NCI-H82 treated with DMSO at 0.1 percent for 48 hours (cell line): ENCODE results near the gene FAM117B.
"Not testable (repeated sequence)": the region's sequence is repeated elsewhere in the genome, so short reads cannot be mapped to it uniquely, and the experiment has no call there.

Experiments used
- DNase-seq: peaks from one replicate; lab custom pipeline; 2025; ENCODE audit not compliant: unreplicated experiment; lab: John Stamatoyannopoulos, UW

FAM117B gene

DNA sequence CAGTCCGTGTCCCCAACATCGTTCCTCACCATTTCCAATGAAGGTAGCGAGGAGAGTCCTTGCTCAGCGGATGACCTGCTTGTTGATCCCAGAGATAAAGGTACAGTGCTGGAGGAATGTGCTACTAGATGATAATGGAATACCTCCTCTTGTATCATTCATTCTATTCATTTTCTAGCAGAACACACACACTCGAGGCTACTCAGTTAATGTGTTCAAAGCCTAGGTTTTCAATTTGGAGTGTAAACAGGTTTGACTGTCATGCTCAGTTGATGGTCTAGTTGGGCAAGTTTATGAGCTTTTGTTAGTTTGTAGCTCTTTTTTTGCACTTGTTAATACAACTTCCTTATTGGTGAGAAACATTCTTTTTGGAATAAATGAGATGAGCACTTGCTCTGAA lies 122.6 kb downstream of the FAM117B start:
- no peak for DNase-seq

DNA sequence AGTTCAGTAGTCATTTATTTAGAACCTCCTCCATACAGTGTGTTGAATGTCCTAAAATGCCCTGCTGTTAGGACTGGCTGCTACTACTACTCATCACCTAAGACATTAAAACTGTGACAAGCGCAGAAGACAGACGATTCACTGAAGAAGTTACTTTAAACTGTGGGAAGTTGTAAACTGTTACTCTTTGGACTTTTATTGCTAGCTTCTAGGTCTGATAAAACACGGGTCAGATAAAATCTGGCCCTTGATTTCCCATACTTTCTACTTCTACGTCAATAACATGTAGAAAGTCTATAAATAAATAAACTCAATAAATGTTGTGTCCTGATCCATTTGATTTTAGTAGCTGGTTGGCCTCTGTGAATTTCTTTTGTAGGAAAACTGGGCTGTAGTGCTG lies 123.4 kb downstream of the FAM117B start:
- DNase-seq: no peak

DNA sequence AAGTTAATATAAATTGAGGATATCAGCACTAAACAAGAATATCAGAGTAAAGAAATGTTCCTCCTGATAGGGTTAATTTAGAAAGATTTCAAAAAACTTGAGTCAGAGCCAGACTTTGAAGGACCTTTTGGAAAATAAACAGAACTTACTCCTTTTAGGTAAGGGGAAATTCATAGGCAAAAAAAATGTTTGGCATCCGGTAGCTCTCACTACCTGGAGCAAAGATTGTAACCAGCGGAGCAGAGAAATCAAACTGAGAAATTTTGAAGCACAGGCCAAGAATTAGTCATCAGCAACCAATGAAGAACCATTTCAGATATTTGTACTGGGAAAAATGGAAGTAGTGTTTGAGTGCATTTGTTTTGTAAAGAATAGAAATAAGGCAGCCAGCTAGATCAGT lies 123.8 kb downstream of the FAM117B start:
- DNase-seq: no peak

DNA sequence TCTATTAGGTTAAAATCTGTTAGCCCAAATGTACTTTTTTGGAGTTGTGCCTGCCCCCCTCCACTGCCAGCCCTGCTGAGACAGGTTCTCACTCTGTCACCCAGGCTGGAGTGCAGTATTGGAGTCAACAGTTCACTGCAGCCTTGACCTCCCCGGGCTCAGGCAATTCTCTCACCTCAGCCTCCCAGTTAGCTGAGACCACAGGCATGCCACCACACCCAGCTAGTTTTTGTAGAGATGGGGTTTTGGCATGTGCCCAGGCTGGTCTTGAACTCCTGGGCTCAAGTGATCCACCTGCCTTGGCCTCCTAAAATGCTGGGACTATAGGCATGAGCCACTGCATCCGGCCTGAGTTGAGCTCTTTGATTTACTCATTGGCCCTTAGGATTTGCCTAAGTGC lies 126.1 kb downstream of the FAM117B start:
- DNase-seq: no peak

GRCh38 chr2:202762556-202762955 lies 127.8 kb downstream of the FAM117B start:
- DNase-seq: no peak

DNA sequence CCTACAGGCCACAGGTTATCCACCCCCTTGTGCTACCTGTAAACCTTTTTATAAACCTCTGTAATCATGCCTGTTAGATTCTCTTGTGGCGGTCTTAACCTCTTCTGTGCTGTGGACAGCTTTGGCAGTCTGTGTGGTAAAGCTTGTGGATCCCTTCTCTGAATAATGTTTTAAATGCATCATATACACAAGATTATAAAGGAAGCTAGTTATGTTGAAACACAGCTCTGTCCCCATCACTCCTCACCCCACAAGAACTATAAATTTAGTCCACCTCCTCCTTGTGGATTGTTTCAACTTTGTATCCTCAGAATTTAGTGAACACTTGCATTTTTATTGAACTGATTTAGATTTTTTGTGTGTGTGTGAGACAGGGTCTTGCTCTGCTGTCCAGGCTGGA lies 129.1 kb downstream of the FAM117B start:
- no peak for DNase-seq

DNA sequence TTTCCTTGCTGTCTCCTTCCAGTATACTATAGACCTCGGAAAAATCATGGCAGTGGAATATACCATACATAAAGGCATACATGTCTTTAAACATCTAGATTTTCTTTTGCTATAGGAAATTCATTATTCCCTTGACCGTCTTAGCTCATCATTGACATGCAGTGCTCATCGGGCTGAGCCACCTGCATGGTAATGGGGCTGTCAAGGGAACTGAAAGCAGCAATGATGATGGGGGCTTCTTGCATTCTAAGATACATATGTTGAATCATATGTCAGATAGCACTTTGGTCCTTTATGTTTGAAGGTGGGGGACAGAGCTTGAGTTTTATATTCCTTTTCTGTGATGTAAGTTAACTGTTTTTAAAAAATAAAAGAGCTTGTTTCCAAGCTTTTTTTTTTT lies 130.2 kb downstream of the FAM117B start:
- no peak for DNase-seq

DNA sequence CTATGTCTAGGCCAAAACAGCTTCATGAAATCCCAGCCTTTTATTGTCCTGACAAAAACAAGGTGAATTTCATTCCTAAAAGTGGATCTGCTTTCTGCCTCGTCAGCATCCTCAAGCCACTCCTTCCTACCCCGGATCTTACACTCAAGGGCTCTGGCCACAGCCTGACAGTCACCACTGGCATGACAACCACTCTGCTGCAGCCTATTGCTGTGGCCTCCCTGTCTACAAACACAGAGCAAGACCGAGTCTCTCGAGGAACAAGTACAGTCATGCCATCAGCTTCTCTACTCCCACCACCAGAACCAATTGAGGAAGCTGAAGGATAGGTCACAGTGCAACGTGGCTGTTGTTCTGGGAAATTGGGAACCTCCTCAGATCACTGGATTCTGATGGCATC lies 130.7 kb downstream of the FAM117B start:
- DNase-seq: no peak

- DNase-seq: no peak
These were observed 133.5 kb downstream of the FAM117B start for GRCh38 chr2:202768273-202768672.

DNA sequence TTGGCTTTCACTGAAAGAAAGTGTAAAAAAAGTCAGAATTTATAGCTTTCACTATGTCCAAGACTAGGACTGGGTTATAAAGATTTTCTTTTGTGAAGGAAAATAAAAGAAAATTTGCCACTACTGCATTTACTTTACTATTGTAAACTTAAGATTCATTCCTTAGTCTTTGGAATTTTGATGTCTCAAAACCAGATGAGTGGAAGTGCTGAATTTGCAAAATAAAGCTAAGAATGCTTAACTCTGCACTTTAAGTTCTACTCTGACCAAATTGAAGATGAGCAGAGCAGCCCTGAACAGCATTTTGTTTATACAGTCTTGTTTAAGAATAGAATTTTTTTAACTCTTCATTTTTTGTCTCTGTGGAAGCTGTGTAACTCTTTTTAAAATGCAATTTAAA lies 134.4 kb downstream of the FAM117B start:
- no peak for DNase-seq

- DNase-seq: no peak
These were observed 136.6 kb downstream of the FAM117B start for GRCh38 chr2:202771336-202771735.

GRCh38 chr2:202771741-202772460 lies 137.1 kb downstream of the FAM117B start:
- no peak for DNase-seq

GRCh38 chr2:202773301-202773973 lies 138.7 kb downstream of the FAM117B start:
- no peak for DNase-seq

DNA sequence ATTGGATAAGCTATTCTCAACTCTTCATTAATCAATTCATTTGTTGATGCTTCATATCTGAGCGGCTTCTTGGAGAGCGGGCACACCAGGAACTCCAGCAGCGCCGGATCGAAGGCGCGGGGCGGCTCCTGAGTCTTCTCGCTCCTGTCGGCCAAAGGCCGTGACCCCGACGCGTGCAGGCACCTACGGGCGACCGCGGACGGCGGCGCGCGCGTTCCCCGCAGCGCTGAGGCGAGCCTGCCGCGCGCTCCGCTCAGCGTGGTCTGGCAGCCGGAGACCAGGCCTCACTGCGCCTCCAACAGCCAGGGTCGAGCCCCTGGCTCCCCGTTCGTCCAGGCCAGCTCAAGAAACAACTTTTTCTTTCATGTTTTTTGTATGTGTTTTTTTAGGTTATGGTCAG lies 139.3 kb downstream of the FAM117B start:
- no peak for DNase-seq

GRCh38 chr2:202778217-202778616 lies 143.4 kb downstream of the FAM117B start:
- no peak for DNase-seq

DNA sequence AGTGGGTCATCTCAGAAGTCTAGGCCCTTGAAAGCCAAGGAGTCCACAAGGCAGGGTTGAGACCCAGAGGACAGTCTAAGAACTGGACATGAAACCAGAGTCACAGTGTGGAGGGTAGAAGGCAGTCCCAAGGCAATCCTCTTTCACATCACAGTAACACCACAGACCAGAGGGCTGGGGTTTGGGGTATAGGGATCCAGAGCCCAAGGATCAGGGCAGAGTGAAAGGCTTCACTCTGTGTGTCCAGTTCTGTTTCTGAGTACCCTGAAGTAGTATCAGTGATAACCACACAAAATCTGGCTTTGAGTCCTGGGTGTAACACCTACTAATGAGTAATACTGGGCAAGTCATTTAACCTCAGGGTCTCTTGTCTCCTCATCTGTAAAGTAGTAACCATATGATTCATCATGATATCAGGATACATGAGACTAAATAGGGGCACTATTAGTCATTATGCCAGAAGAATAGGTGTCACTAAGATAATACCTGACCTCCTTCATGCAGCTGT lies 145.8 kb downstream of the FAM117B start:
- no peak for DNase-seq

- DNase-seq: no peak
These were observed 148.3 kb downstream of the FAM117B start for GRCh38 chr2:202782940-202783558.

- DNase-seq: no peak
These were observed 152.1 kb downstream of the FAM117B start for GRCh38 chr2:202786842-202787241.

DNA sequence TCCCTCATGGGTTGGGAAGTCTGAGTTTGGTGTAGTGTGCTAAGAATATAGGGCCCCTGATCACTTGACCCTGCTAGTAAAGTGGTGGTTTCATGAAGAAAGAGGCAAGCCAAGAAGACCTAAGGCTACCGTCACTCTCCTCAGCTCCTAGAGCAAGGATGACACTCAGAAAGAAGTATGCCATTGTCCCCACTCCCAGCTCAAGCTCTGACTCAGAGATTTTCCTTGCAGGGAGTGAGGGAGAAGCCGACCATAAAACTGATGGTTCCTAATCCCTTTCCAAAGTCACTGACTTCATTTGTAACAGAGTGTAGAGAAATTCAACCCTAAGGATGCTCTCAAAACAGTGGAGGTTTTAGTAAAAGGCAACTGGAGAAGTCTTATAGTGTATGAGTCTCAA lies 155.9 kb downstream of the FAM117B start:
- DNase-seq: no peak

DNA sequence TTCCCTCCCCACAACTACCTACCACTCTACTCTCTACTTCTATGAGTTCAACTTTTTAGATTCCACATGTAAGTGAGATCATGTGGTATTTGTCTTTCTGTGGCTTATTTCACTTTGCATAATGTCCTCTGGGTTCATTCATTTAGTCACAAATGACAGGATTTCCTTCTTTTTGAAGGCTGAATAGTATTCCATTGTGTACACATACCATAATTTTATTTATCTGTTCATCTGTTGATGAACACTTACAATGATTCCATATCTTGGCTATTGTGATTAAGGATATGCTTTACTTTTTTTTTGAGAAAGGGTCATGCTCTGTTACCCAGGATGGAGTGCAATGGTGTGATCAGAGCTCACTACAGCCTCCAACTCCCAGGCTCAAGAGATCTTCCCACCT lies 163.2 kb downstream of the FAM117B start:
- no peak for DNase-seq

DNA sequence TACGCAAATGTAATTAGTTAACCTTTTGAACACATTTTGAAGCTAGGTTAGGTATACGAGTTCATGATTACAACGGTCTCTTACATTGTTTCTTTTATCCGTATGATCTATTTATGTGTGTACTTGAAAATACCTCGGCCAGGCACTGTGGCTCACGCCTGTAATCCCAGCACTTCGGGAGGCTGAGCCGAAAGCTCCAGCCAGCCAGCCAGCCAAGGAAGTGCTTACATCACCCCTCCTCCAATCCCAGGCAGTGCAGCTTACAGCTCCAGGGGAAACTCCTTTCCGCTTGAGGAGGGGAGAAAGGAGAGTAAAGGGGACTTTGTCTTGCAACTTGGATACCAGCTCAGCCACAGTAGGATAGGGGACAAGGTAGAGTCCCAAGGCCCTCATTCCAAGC lies 171.1 kb downstream of the FAM117B start:
- DNase-seq: not testable (repeated sequence)
